Measurements from ENCODE around the gene ABCC8. TPM values are rescaled to one million over a fixed set of nuclear protein-coding genes. Genes with fewer than 3 reads are reported as not detected.

Gene ABCC8
- not detected in 2 replicates for total RNA-seq (2014; rRNA removed; shearing (Covaris generic))
- not detected in 2 replicates for polyA plus RNA-seq (2015; cell fraction: cytosol; rRNA removed)
- not detected in 2 replicates for polyA plus RNA-seq (2015; cell fraction: nucleus; rRNA removed)

GRCh38 chr11:17476317-17477083 lies at the start of gene ABCC8:
TSS of gene ABCC8 (minus strand) at chr11:17476845. CDS start at chr11:17476776, 69 bp downstream.
- DNase-seq (ENCODE audit: low read depth), result no peak

- DNase-seq (ENCODE audit: low read depth), result no peak
Observed at GRCh38 chr11:17526326-17526725, 49.7 kb upstream of the ABCC8 start.

GRCh38 chr11:17525570-17525969 lies 48.9 kb upstream of the ABCC8 start:
- DNase-seq (ENCODE audit: low read depth), result no peak

- DNase-seq (ENCODE audit: low read depth), result no peak
Observed at GRCh38 chr11:17524221-17524620, 47.6 kb upstream of the ABCC8 start.

- DNase-seq (ENCODE audit: low read depth), result no peak
Observed at GRCh38 chr11:17522655-17523054, 46.0 kb upstream of the ABCC8 start.

GRCh38 chr11:17521106-17521900 lies 44.7 kb upstream of the ABCC8 start:
- DNase-seq (ENCODE audit: low read depth), result no peak

- DNase-seq (ENCODE audit: low read depth), result no peak
Observed at GRCh38 chr11:17519061-17519885, 42.6 kb upstream of the ABCC8 start.

- DNase-seq (ENCODE audit: low read depth), result no peak
Observed at GRCh38 chr11:17518366-17518765, 41.7 kb upstream of the ABCC8 start.

GRCh38 chr11:17517186-17517585 lies 40.5 kb upstream of the ABCC8 start:
- DNase-seq (ENCODE audit: low read depth), result no peak

- DNase-seq (ENCODE audit: low read depth), result no peak
Observed at GRCh38 chr11:17516551-17517150, 40.0 kb upstream of the ABCC8 start.

- no peak for DNase-seq (ENCODE audit: low read depth)
Observed at GRCh38 chr11:17515443-17516176, 39.0 kb upstream of the ABCC8 start.

- no peak for DNase-seq (ENCODE audit: low read depth)
Observed at GRCh38 chr11:17514476-17514875, 37.8 kb upstream of the ABCC8 start.

- DNase-seq (ENCODE audit: low read depth), result peak; percentile 10
Observed at GRCh38 chr11:17513853-17514252, 37.2 kb upstream of the ABCC8 start.

GRCh38 chr11:17512101-17512500 lies 35.5 kb upstream of the ABCC8 start:
- DNase-seq (ENCODE audit: low read depth), result no peak

GRCh38 chr11:17511571-17511970 lies 34.9 kb upstream of the ABCC8 start:
- no peak for DNase-seq (ENCODE audit: low read depth)

GRCh38 chr11:17510507-17511206 lies 34.0 kb upstream of the ABCC8 start:
- no peak for DNase-seq (ENCODE audit: low read depth)

GRCh38 chr11:17508791-17509190 lies 32.1 kb upstream of the ABCC8 start:
- DNase-seq (ENCODE audit: low read depth), result no peak

GRCh38 chr11:17508306-17508705 lies 31.7 kb upstream of the ABCC8 start:
- DNase-seq (ENCODE audit: low read depth), result no peak

GRCh38 chr11:17507773-17508172 lies 31.1 kb upstream of the ABCC8 start:
- no peak for DNase-seq (ENCODE audit: low read depth)

- DNase-seq (ENCODE audit: low read depth), result no peak
Observed at GRCh38 chr11:17506942-17507341, 30.3 kb upstream of the ABCC8 start.
